ENCODE results near the gene GDF3.
"Not testable (repeated sequence)": the region's sequence is repeated elsewhere in the genome, so short reads cannot be mapped to it uniquely, and the experiment has no call there.

GDF3 gene

DNA sequence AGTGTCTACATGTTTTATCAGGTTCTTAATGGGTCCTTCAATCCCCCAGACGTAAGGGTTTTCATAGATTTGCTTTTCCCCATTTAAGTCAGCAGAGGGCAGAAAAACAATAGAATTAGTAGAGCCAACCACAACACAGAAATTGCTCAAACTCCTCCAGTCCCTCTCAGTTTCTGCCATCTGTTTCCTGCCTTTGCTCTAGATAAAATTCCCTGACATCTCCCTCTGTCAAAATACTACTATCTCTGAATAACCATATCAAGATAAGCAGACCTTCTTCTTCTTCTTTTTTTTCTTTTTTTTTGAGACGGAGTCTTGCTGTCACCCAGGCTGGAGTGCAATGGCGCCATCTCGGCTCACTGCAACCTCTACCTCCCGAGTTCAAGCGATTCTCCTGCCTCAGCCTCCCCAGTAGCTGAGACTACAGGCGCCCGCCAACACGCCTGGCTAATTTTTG, 18.1 kb downstream of the GDF3 start:
- intact Hi-C loops (cut with DNase I); DNase-seq: not testable (repeated sequence)

DNA sequence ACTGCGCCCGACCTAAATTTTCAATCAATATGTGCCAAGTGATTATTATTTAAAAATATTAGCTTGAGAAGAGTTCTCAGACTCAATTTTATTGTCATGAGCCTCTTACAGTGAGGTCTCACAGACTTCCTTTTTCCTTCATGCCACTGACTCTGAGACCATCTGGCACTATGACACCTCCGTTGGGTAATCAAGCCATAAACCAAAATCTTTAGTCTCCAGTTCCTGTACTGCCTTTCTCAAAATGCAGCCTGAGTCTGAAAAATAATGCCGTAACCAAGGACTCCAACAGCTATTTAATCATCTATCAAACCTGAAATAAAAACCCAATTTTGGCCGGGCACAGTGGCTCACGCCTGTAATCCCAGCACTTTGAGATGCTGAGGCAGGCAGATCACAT, 20.1 kb downstream of the GDF3 start:
- DNase-seq; intact Hi-C loops (cut with DNase I): not testable (repeated sequence)

DNA sequence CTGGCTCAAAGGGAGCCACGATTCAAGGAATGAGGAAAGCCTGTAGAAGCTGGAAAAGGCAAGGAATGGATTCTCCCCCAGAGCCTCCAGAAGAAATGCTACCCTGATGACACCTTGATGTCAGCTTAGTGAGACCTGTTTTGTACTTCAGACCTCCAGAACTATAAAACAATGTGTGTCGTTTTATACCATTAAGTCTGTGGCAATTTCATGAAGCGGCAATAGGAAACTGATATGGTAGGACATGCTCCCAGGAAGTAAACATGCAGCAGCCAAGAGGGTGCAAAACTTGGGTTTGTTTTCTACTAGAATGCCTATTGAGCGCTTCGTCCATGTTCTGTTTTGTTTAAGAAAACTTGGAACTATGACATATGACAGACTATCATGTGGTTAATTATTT, 27.4 kb downstream of the GDF3 start:
- intact Hi-C loops (cut with DNase I), result no loop called here
- no peak for DNase-seq

DNA sequence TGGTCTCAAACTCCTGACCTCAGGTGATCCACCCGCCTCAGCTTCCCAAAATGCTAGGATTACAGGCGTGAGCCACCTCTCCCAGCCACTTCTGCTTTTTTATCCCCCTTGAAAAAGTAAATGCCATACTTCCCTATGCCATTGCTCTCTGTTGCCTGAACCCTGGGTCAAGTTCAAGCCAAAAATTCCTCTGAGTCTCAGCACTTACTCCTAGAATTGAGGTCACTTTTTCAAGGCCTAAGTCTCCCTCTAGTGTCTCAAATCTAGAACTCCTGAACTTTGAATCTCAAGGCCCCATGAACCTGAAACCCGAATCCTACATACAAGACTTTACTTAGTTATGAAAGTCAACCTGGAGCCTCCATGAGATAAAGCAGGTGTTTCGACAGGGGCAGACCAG, 28.4 kb downstream of the GDF3 start:
- DNase-seq, result no peak
- intact Hi-C loops (cut with DNase I), result no loop called here

DNA sequence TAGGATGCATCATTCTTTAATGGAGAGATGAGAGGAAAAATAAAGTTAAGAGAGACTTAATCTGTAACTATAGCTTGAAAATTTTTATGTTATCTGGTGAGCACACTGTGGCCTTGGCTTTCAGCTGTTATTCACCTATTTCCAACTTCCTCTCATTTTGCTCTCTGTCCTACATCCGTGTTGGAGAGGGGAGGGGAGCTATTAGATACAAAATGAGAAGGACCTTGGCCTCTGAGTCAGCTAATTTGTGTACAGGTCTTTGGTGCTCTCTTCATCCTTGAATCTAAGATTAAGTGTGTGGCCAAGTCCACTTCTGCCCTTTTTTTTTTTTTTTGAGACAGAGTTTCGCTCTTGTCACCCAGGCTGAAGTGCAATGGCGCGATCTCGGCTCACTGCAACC, 29.0 kb downstream of the GDF3 start:
- intact Hi-C loops (cut with DNase I), result no loop called here
- DNase-seq, result no peak

- no peak for DNase-seq
- intact Hi-C loops (cut with DNase I), result no loop called here
Observed at GRCh38 chr12:7661741-7662140, 33.8 kb downstream of the GDF3 start.

- intact Hi-C loops (cut with DNase I), result no loop called here
- no peak for DNase-seq
Observed at GRCh38 chr12:7656121-7656520, 39.5 kb downstream of the GDF3 start.

DNA sequence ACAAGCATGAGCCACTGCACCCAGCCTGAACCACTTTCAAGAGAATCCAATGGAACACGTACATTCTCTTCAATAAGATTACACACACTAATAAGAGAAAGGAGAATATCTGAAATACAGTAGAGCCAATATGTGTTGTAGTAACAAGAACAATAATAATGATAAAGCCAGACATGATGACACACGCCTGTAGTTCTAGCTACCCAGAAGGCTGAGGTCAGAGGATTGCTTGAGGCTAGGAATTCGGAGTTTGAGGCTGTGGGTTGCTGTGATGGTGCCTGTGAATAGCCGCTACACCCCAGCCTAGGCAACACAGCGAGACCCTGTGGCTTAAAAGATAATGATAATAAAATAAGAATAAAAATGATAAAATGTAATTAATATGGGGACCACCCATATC, 45.5 kb downstream of the GDF3 start:
- intact Hi-C loops (cut with DNase I), result no loop called here
- no peak for DNase-seq

GRCh38 chr12:7647071-7647470, 48.5 kb downstream of the GDF3 start:
- intact Hi-C loops (cut with DNase I), result no loop called here
- DNase-seq, result no peak

DNA sequence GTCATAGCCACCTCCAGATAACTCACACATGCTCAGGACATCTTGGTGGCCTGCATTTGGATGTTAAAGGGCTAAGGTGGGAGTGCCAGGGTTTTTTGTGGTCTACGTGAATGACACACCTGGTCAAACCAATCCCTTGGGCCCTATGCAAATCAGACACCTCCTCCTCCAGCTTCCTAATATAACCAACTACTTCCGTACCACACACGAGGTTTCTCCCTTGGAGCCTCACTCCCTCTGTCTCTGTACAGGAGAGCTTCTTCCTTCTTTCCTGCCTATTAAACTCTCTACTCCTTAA, 49.4 kb downstream of the GDF3 start:
- DNase-seq, result no peak

DNA sequence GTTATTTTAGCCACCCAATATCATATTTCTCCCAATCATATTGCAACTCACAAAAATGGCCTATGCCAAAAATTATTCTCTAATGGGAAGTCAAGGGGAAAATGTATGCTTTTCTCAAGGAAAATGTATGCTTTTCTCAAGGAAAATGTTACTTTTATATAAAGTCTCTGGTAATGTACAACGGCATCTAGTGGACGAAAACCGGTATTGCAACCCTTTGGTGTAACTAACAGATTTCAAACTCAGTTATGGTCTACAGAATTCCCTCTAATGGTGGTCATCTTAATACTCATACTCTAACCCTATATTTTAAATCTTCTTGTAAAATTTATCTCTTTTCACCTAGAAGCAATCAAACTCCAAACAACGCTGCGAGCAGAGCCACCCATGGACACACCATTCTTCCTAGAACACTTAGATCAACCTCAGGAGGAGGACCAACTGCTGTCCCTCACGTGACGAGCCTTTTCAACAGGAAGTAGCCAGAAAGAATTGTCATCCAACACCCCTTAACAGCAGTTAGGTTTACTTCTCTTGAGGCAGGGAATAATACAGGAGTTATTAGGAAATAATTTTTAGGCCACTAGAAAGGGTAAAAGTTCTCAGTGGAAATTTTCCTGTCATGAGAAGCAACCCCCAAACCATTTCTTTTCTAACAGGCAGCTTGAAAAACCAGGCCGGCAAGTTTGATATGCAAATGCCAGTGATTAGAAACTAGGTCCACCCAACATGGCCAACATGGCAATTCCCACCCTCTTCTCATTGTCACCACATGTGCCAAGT, 50.0 kb downstream of the GDF3 start:
- DNase-seq, result peak in 21 of 42 donors; percentile 9 to 76 (median 37)
- intact Hi-C loops (cut with DNase I), result no loop called here

More for the DNA sequence above, 49.4 kb downstream of the GDF3 start:
- intact Hi-C loops (cut with DNase I), result no loop called here

- DNase-seq, result no peak
- intact Hi-C loops (cut with DNase I), result no loop called here
Observed at GRCh38 chr12:7642876-7643309, 52.7 kb downstream of the GDF3 start.

DNA sequence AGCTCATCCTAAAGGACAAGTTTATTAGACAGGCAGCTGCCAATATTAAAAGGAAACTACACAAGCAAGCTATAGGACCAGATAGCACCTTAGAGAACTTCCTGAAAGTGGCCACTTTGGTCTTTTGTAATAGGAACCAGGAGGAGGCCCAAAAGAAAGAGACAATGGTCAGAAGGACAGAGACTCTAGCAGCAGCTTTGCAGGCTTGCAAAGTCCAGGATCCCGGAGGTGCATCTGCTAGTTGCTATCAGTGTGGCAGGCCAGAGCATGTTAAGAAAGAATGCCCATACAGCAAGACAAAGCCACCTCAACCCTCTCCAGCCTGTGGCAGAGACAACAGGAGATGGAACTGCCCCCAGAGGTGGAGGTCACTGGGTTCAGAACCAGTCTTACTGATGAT, 53.3 kb downstream of the GDF3 start:
- intact Hi-C loops (cut with DNase I), result no loop called here
- DNase-seq, result no peak

GRCh38 chr12:7640123-7640995, 55.2 kb downstream of the GDF3 start:
- DNase-seq, result peak in 3 of 42 donors; percentile 5 to 45 (median 19)
- intact Hi-C loops (cut with DNase I), result not testable (repeated sequence)

Data from head of caudate nucleus (tissue), 42 donors.